Measurements from ENCODE around the gene EGLN3. TPM values are rescaled to one million over a fixed set of nuclear protein-coding genes. Genes with fewer than 3 reads are reported as not detected.

EGLN3 gene
- total and polyA plus RNA-seq, 2 of the 13 experiments (the other 11 are each of a cell fraction or from before 2014, with no cell fraction given) = 0.18 to 27.3 TPM

DNA sequence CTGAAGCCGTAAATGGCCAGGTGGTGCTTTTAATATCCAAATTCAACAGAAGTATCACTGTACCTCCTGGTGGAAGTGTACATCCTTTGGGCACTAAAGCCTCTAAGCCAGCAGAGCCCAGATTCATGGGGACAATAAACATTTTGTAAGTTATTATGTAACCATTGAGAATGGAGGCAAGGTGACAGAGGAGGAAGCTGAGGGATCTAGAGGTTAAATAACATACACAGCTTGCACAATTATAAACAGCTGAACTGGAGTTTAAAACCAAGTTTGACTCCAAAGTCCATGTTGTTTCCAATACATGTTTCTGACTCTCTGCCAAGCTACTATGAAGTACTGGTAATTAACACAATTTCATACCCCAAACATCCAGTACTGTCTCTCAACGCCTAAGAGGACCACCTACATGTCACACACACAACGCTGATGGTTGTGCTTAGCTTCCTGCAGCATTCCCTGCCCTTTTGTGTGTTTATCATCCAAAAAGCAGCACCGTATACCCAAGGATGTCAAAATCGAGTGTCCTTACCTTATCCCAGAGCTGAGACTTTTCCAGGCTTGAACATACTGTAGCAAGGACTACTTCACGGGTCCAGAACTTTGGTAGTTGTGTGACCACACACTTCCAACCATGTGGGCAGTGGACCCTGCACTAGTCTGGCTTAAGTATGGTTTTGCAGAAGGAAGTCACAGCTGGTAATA is 41.3 kb downstream of the EGLN3 start (continued):
- TF ChIP-seq, protein P1, sequence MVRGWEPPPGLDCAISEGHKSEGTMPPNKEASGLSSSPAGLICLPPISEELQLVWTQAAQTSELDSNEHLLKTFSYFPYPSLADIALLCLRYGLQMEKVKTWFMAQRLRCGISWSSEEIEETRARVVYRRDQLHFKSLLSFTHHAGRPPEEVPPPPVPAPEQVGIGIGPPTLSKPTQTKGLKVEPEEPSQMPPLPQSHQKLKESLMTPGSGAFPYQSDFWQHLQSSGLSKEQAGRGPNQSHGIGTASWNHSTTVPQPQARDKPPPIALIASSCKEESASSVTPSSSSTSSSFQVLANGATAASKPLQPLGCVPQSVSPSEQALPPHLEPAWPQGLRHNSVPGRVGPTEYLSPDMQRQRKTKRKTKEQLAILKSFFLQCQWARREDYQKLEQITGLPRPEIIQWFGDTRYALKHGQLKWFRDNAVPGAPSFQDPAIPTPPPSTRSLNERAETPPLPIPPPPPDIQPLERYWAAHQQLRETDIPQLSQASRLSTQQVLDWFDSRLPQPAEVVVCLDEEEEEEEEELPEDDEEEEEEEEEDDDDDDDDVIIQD (CRISPR knock-in tag; IDR thresholded peaks at IDR 0.05; ENCODE audit: low read depth) = peak; percentile 98
- TF ChIP-seq HOXA3 (CRISPR knock-in tag; IDR thresholded peaks at IDR 0.05) (peak; percentile 33; the same call in 1 of the 2 replicates), HNRNPLL (IDR thresholded peaks at IDR 0.05; ENCODE audit: low read depth, low read length, poor library complexity, severe bottlenecking) (no peak), ZNF615 (CRISPR knock-in tag; IDR thresholded peaks at IDR 0.05; ENCODE audit: borderline replicate concordance) (no peak), JUND (CRISPR knock-in tag; IDR thresholded peaks at IDR 0.05) (no peak), ZNF879 (CRISPR knock-in tag; IDR thresholded peaks at IDR 0.05) (no peak), ZNF17 (CRISPR knock-in tag; IDR thresholded peaks at IDR 0.05) (no peak), ZNF713 (CRISPR knock-in tag; IDR thresholded peaks at IDR 0.05) (0 out of 2 replicates have a peak, but pooled peaks have one; percentile 13), YEATS2 (CRISPR knock-in tag; IDR thresholded peaks at IDR 0.05; ENCODE audit: borderline replicate concordance) (peak; percentile 76; the same call in 1 of the 2 replicates), SOX13 (IDR thresholded peaks at IDR 0.05) (peak; percentile 66; the same call in 1 of the 2 replicates), SOX13 (CRISPR knock-in tag; conservative IDR thresholded peaks at IDR 0.05 in 1 of 2, IDR thresholded peaks at IDR 0.05 in 1 of 2) (peak in 1 of 2 experiments; percentile 91; a peak in 2 of 4 replicates), ZNF768 (CRISPR knock-in tag; IDR thresholded peaks at IDR 0.05) (no peak), KAT2B (IDR thresholded peaks at IDR 0.05; ENCODE audit: borderline replicate concordance, low read depth, low read length) (no peak), ZNF563 (CRISPR knock-in tag; IDR thresholded peaks at IDR 0.05) (no peak), HOXD1 (CRISPR knock-in tag; IDR thresholded peaks at IDR 0.05) (peak; percentile 59; the same call in 1 of the 2 replicates), ZNF282 (IDR thresholded peaks at IDR 0.05; ENCODE audit: partially characterized antibody) (no peak), ATAD3A (CRISPR knock-in tag; IDR thresholded peaks at IDR 0.05) (no peak), BORCS8-MEF2B (CRISPR knock-in tag; IDR thresholded peaks at IDR 0.05) (no peak; the same call in 1 of the 2 replicates), MYNN (CRISPR knock-in tag; IDR thresholded peaks at IDR 0.05; ENCODE audit: low read depth) (no peak), SCMH1 (CRISPR knock-in tag; IDR thresholded peaks at IDR 0.05; ENCODE audit: borderline replicate concordance) (no peak), THYN1 (CRISPR knock-in tag; IDR thresholded peaks at IDR 0.05; ENCODE audit: borderline replicate concordance, low read depth) (no peak)
- TF ChIP-seq, protein P2, sequence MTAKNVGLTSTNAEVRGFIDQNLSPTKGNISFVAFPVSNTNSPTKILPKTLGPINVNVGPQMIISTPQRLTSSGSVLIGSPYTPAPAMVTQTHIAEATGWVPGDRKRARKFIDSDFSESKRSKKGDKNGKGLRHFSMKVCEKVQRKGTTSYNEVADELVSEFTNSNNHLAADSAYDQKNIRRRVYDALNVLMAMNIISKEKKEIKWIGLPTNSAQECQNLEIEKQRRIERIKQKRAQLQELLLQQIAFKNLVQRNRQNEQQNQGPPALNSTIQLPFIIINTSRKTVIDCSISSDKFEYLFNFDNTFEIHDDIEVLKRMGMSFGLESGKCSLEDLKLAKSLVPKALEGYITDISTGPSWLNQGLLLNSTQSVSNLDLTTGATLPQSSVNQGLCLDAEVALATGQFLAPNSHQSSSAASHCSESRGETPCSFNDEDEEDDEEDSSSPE (CRISPR knock-in tag; IDR thresholded peaks at IDR 0.05) = no peak
- TF ChIP-seq, protein P3, sequence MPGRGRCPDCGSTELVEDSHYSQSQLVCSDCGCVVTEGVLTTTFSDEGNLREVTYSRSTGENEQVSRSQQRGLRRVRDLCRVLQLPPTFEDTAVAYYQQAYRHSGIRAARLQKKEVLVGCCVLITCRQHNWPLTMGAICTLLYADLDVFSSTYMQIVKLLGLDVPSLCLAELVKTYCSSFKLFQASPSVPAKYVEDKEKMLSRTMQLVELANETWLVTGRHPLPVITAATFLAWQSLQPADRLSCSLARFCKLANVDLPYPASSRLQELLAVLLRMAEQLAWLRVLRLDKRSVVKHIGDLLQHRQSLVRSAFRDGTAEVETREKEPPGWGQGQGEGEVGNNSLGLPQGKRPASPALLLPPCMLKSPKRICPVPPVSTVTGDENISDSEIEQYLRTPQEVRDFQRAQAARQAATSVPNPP (CRISPR knock-in tag; IDR thresholded peaks at IDR 0.05) = no peak
- TF ChIP-seq, protein P4, sequence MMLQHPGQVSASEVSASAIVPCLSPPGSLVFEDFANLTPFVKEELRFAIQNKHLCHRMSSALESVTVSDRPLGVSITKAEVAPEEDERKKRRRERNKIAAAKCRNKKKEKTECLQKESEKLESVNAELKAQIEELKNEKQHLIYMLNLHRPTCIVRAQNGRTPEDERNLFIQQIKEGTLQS (CRISPR knock-in tag; IDR thresholded peaks at IDR 0.05) = no peak
- TF ChIP-seq, protein P5, sequence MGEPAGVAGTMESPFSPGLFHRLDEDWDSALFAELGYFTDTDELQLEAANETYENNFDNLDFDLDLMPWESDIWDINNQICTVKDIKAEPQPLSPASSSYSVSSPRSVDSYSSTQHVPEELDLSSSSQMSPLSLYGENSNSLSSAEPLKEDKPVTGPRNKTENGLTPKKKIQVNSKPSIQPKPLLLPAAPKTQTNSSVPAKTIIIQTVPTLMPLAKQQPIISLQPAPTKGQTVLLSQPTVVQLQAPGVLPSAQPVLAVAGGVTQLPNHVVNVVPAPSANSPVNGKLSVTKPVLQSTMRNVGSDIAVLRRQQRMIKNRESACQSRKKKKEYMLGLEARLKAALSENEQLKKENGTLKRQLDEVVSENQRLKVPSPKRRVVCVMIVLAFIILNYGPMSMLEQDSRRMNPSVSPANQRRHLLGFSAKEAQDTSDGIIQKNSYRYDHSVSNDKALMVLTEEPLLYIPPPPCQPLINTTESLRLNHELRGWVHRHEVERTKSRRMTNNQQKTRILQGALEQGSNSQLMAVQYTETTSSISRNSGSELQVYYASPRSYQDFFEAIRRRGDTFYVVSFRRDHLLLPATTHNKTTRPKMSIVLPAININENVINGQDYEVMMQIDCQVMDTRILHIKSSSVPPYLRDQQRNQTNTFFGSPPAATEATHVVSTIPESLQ (CRISPR knock-in tag; conservative IDR thresholded peaks at IDR 0.05) = no peak
